GM12872 (cell line): ENCODE results near the gene PGAP2.

Source experiments
- TF ChIP-seq, protein P1 (sequence below): IDR thresholded peaks from 3 replicates; pipeline ENCODE4 v1.5.1; 2011; ENCODE audit warnings: low read depth, mild to moderate bottlenecking, low read length, moderate library complexity; ENCODE audit not compliant: insufficient read depth

The PGAP2 gene

GRCh38 chr11:3856856-3857553 is 48.6 kb downstream of the PGAP2 start:
- TF ChIP-seq, protein P1, sequence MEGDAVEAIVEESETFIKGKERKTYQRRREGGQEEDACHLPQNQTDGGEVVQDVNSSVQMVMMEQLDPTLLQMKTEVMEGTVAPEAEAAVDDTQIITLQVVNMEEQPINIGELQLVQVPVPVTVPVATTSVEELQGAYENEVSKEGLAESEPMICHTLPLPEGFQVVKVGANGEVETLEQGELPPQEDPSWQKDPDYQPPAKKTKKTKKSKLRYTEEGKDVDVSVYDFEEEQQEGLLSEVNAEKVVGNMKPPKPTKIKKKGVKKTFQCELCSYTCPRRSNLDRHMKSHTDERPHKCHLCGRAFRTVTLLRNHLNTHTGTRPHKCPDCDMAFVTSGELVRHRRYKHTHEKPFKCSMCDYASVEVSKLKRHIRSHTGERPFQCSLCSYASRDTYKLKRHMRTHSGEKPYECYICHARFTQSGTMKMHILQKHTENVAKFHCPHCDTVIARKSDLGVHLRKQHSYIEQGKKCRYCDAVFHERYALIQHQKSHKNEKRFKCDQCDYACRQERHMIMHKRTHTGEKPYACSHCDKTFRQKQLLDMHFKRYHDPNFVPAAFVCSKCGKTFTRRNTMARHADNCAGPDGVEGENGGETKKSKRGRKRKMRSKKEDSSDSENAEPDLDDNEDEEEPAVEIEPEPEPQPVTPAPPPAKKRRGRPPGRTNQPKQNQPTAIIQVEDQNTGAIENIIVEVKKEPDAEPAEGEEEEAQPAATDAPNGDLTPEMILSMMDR = no peak

DNA sequence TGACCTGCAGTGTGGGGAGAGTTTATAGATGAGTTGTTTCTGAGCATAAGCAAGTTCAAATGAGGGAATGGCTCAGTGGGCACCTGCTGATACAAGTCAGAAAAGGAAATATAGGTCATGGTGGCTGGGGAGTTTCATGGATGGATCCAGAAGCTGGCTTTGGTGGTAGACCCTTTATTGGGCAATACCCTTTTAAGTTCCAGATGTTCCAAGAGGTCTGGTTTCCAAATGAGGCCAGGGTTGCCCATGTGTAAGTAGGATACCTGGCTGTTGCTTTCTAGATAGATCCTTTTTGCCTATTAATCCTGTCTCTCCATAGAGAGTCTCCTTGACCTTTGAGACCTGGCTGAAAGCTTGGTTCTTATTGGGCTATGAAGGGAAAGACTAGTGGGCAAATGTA is 49.3 kb downstream of the PGAP2 start:
- TF ChIP-seq, protein P1 = no peak

DNA sequence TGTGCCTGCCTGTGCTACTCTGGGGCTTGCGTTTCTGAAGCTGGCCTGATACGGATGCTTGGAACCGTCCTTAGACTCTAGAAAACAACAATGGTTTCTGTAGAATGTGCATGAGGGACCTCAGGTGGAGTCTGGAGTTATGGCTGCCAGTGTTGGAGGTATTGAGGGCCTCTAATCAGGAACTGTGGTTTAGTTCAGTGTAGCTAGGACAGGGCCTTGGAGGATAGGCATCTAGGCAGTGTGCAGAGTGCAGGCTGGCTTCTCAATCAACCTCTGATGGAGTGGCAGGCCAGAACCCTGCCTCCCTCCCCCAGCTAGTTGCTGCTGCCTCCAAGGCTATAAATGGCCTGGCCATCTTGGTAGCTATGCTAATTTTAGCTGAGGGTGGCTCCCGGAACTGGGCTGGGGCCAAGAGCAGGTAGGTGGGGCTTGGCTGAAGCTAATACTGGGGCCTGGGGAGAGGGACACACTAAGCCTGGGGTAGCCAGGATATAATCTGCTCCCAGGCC is 51.1 kb downstream of the PGAP2 start:
- TF ChIP-seq, protein P1 = no peak

DNA sequence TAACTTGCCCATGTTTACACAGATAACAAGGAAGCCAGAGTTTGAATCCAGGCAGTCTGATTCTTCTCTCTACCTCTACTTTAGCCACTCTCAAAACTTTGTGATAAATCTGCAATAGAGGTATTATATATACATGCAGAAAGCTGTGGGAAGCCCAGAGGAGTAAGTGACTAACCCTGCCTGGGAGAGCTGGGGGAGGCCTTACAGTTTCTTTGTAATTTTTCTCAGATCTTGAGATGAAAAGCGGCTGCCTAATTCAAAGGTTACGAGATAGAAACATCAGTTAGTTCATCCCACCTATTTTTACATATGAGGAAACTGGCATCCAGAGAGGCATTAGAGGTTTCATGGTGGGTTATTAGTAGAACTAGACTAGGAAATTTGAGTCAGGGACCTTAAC is 52.0 kb downstream of the PGAP2 start:
- TF ChIP-seq, protein P1 = no peak

GRCh38 chr11:3861683-3862082 is 53.3 kb downstream of the PGAP2 start:
- TF ChIP-seq, protein P1 = no peak

DNA sequence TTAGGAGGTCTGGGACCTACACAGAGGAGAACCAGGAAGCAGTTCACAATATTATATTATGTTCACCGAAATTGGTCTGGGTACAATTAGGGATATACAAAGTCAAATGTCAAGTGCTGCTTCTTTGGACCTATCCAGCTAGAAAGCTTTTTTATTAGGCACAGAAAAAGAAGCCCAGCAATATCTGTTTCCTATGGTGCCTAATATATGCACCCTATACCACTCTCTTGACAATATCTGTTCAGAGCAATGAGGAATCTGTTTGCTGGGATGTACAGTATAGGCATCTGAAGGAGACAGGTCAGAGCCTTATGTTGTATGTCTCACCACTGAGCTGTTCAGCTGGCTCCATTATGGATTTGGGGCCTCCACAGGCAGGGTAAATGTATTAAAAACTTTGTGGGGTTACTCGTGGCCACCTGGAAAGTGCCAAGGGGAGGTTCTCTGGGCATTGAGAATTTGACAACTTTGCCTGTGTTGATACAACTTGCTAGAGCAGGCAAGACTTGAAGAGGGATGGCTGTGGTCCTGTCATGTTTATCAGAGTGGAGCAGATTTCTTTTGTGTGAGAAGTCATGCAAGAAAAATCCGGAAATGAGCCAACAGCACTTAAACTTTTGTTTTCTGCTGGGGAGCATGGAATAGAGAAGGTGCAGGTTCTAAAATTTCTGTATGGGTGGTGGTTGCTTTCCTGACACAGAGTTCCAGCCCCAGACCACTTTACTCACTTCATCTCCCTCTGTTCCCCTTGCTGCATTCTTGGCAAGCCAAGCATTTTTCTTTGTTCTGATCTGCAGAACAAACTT is 57.2 kb downstream of the PGAP2 start:
- TF ChIP-seq, protein P1 = no peak

GRCh38 chr11:3866206-3866605 is 57.8 kb downstream of the PGAP2 start:
- TF ChIP-seq, protein P1 = no peak
